HUES6 (cell line): ENCODE data around the gene NUP58.
"Not testable (repeated sequence)": the region's sequence is repeated elsewhere in the genome, so short reads cannot be mapped to it uniquely, and the experiment has no call there.

Experiments
- H3K27ac ChIP-seq: 2 replicates; pipeline ENCODE4 v1.7.0; 2013; ENCODE audit warnings: low read depth, mild to moderate bottlenecking, low read length, inconsistent platforms
- H3K27me3 ChIP-seq: 2 replicates; pipeline ENCODE4 v1.6.1; 2013; ENCODE audit warnings: low read length; ENCODE audit not compliant: control insufficient read depth, insufficient read depth
- H3K36me3 ChIP-seq: 2 replicates; pipeline ENCODE4 v1.6.1; 2013; ENCODE audit warnings: low read length; ENCODE audit not compliant: control insufficient read depth, insufficient read depth
- H3K4me1 ChIP-seq: 2 replicates; pipeline ENCODE4 v1.6.1; 2013; ENCODE audit warnings: low read length; ENCODE audit not compliant: control insufficient read depth, insufficient read depth
- H3K4me3 ChIP-seq: 2 replicates; pipeline ENCODE4 v1.5.1; 2013; ENCODE audit warnings: low read depth, low read length
- H3K9ac ChIP-seq: one replicate; pipeline ENCODE4 v1.6.1; 2013; ENCODE audit warnings: mild to moderate bottlenecking, low read length
- H3K9me3 ChIP-seq: 2 replicates; pipeline ENCODE4 v1.6.1; 2013; ENCODE audit warnings: low read depth, low read length; ENCODE audit not compliant: control insufficient read depth, insufficient read depth

Gene NUP58

GRCh38 chr13:25302121-25302520 is 696 bp downstream of the NUP58 start:
- Histone ChIP-seq H3K4me1 (peaks cover 6% of the 10 kb centered on the region), H3K27ac (peak overlapping the region; percentile 79; the same call in 1 of the 2 replicates), H3K4me3 (peak overlapping the region; percentile 84), H3K9me3 (no peaks in the 10 kb centered on the region), H3K36me3 (peaks cover 29% of the 10 kb centered on the region), H3K9ac (peak overlapping the region; percentile 87), H3K27me3 (peaks cover 4% of the 10 kb centered on the region; the same call in 1 of the 2 replicates)

DNA sequence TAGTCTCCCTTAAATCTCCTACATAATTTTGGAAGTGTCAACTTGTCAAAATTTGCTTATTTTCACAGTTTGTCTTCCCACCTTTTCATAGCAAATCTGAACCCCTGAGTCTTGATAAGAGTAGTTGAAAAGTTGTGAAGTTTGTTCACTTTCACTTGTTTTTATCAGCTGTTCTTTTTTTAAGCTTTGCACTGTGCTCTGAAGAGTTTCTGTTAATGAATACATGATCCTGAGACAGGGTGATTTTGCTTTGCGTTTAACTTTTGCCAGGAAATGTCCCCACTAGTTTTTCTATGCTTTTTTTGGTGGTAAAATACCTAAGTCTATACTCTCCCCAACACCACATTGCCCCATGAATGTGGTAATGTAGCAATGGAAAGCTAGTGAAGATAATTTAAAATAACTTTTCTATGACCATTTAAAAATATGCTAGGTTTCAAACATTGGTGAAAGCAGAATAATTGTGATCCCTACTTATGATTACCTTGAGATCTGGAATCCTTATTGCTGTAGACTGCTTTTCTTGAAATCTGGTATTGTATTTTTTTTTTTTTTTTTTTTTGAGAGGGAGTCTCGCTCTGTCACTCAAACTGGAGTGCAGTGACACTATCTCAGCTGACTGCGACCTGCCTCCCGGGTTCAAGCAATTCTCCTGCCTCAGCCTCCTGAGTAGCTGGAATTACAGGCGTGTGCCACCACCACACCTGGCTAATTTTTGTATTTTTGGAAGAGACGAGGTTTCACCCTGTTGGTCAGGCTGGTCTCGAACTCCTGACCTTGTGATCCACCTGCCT is 5.4 kb downstream of the NUP58 start:
- Histone ChIP-seq H3K9ac (no peak overlapping the region), H3K4me3 (no peak overlapping the region), H3K27ac (no peak overlapping the region), H3K4me1 (peaks cover 6% of the 10 kb centered on the region), H3K27me3 (no peaks in the 10 kb centered on the region), H3K9me3 (no peaks in the 10 kb centered on the region), H3K36me3 (peaks cover 71% of the 10 kb centered on the region)

DNA sequence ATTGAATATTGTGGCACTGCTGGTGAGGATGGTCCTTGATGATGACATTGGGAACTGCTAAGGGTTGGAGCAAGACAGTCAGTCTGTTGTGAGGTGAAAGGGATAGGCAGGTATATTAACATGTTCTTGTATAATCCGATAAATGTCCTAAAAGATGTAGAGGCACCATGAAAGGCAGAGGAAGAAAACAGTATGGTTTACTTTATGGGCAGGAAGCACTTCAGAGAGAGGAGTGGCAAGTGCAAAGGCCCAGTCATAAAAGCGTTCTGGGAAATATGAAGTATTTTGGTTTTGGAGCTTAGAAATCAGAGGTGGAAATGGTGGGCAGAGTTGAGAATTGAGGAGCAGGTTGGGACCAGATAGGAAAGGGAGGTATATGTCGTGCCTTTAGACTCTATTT is 9.5 kb downstream of the NUP58 start:
- Histone ChIP-seq H3K4me1 (no peaks in the 10 kb centered on the region), H3K27ac (no peak overlapping the region), H3K9ac (no peak overlapping the region), H3K4me3 (no peak overlapping the region), H3K27me3 (no peaks in the 10 kb centered on the region), H3K36me3 (peaks cover 87% of the 10 kb centered on the region), H3K9me3 (no peaks in the 10 kb centered on the region)

DNA sequence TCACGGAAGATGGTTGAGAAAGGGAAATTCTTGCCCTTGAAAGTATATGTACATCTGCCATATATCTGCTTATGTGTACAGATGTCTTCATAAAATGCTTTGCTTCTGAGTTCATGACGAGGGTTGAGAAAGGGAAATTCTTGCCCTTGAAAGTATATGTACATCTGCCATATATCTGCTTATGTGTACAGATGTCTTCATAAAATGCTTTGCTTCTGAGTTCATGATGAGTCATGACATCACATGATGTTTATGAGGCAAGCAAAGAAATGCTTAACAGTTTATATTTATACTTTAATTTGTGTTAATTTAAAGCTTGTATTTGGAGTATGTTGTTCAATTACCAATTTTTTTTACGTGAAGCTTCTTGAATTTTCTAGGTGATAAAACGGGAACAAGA is 17.5 kb downstream of the NUP58 start:
- not testable (repeated sequence) for H3K4me3 ChIP-seq, H3K9ac ChIP-seq, H3K9me3 ChIP-seq, H3K27ac ChIP-seq, H3K4me1 ChIP-seq, H3K27me3 ChIP-seq
- peaks cover 89% of the 10 kb centered on the region for H3K36me3 ChIP-seq

DNA sequence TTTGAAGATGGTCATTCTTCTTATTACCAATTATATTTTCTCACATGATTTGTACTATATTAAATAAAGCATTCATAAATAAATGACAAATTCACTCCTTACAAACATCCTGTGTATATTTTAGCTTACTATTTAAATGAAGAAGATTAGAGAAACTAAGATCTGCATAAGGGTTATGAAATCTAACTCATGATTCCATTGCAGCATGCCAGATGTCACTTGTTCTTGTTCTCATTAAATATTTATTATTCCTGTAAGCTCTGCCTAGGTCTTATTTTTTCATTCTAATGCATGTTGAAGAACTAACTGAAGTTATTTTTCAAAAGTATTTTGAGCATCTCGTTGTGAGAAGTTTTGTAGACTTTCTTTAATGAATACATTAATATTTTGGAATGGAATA is 18.3 kb downstream of the NUP58 start:
- Histone ChIP-seq H3K27ac (no peak overlapping the region), H3K4me1 (peaks cover 4% of the 10 kb centered on the region; the same call in 1 of the 2 replicates), H3K4me3 (no peak overlapping the region), H3K9me3 (no peaks in the 10 kb centered on the region), H3K36me3 (peaks cover 89% of the 10 kb centered on the region), H3K27me3 (no peaks in the 10 kb centered on the region), H3K9ac (no peak overlapping the region)

GRCh38 chr13:25324100-25324499 is 22.7 kb downstream of the NUP58 start:
- Histone ChIP-seq H3K27ac (no peak overlapping the region), H3K4me3 (no peak overlapping the region), H3K9me3 (no peaks in the 10 kb centered on the region), H3K27me3 (no peaks in the 10 kb centered on the region), H3K4me1 (no peaks in the 10 kb centered on the region), H3K36me3 (peaks cover 91% of the 10 kb centered on the region), H3K9ac (no peak overlapping the region)

DNA sequence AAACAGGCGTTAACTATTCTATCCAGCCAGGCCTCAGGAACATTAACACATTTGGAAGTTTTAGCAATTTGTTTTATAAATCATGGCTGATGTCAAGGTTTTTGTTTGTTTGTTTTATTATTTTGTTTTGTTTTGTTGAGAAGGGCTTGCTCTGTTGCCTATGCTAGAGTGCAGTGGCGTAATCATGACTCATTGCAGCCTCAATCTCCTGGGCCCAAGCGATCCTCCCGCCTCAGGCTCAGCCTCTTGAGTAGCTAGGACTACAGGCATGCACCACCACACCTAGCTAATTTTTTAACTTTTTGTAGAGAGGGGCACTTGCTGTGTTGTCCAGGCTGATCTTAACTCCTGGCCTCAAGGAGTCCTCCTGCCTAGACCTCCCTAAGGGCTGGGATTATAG is 28.3 kb downstream of the NUP58 start:
- Histone ChIP-seq H3K9ac (no peak overlapping the region), H3K27ac (no peak overlapping the region), H3K9me3 (no peaks in the 10 kb centered on the region), H3K36me3 (peaks cover 94% of the 10 kb centered on the region), H3K4me3 (no peak overlapping the region), H3K27me3 (no peaks in the 10 kb centered on the region), H3K4me1 (no peaks in the 10 kb centered on the region)

- Histone ChIP-seq H3K4me3 (no peak overlapping the region), H3K9me3 (no peaks in the 10 kb centered on the region), H3K27ac (no peak overlapping the region), H3K4me1 (no peaks in the 10 kb centered on the region), H3K36me3 (peaks cover 91% of the 10 kb centered on the region), H3K9ac (no peak overlapping the region), H3K27me3 (no peaks in the 10 kb centered on the region)
Measured at GRCh38 chr13:25330541-25330940, 29.1 kb downstream of the NUP58 start.

DNA sequence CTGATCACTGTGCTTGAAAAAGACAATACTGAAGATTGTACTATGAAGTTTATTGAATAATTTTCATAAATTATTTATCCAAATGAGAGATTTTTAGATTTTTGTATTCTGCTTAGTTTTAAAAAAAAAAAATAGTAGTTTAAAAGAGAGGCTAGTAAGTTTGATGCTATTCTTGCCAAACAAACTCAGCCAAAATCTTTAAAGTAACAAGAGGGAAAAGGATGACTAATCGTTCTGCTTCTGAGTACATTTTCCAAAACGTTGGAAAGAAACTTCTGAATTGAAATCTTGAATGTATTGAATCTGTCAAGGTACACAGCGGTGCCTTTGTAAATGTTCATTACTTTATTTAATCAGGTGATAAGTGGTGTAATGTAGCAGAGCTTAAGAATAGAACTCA is 34.4 kb downstream of the NUP58 start:
- Histone ChIP-seq H3K4me3 (no peak overlapping the region), H3K27ac (no peak overlapping the region), H3K36me3 (peaks cover 76% of the 10 kb centered on the region), H3K4me1 (no peaks in the 10 kb centered on the region), H3K9me3 (no peaks in the 10 kb centered on the region), H3K27me3 (no peaks in the 10 kb centered on the region), H3K9ac (no peak overlapping the region)

DNA sequence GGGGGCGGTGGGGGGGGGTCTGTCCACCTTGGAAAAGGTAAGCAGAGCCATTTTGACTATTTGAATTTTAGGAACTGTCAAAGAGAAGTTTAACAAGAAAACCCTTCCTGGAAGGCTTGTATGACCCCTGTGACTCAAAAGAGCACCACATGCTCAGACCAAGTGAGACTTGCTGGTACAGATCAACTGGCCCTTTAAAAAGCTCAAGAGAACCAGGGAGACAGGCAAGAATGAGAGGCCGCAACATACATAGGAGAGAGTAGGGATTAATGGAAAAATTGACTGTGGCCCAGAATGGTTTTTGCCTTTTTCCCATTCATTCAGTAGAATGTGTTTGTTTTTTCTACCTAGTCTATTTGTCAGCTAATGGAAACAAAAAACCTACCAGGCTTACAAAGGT is 44.2 kb downstream of the NUP58 start:
- no peaks in the 10 kb centered on the region for H3K9me3 ChIP-seq
- no peak overlapping the region for H3K4me3 ChIP-seq
- no peak overlapping the region for H3K9ac ChIP-seq
- H3K27ac ChIP-seq: no peak overlapping the region
- no peaks in the 10 kb centered on the region for H3K36me3 ChIP-seq
- H3K4me1 ChIP-seq: peaks cover 20% of the 10 kb centered on the region
- no peaks in the 10 kb centered on the region for H3K27me3 ChIP-seq

- H3K4me3 ChIP-seq: no peak overlapping the region
- H3K9ac ChIP-seq: no peak overlapping the region
- no peak overlapping the region for H3K27ac ChIP-seq
- H3K9me3 ChIP-seq: no peaks in the 10 kb centered on the region
- peaks cover 20% of the 10 kb centered on the region for H3K4me1 ChIP-seq
- no peaks in the 10 kb centered on the region for H3K27me3 ChIP-seq
- H3K36me3 ChIP-seq: no peaks in the 10 kb centered on the region
Measured at GRCh38 chr13:25347151-25347550, 45.7 kb downstream of the NUP58 start.
